Small intestine (tissue), 7 donors: ENCODE measurements around the gene ARHGEF10L. TPM values are rescaled to one million over a fixed set of nuclear protein-coding genes. Genes with fewer than 3 reads are reported as not detected.

ENCODE experiments used
- DNase-seq, 2 donors: peaks; one replicate each; pipeline versions ENCODE4 v3.0.0 to v3.0.0-alpha.2; 2013
- FAIRE-seq: peaks from 2 replicates; lab custom pipeline; 2012; peaks lifted over from hg19 to GRCh38; lab: Jason Lieb, UNC
- H3K27ac ChIP-seq, 3 donors: one replicate each; pipeline ENCODE4 v1.5.1; 2013; ENCODE audit warnings: low read length in 2 of 3, mild to moderate bottlenecking in 2 of 3, control low read depth in 1 of 3, inconsistent platforms in 1 of 3, low read depth in 1 of 3, moderate library complexity in 1 of 3
- H3K27me3 ChIP-seq, 3 donors: one replicate each; pipeline ENCODE4 v1.6.1; 2013; ENCODE audit warnings: low read length in 3 of 3, inconsistent platforms in 1 of 3; ENCODE audit not compliant: control insufficient read depth in 3 of 3, insufficient read depth in 3 of 3
- H3K36me3 ChIP-seq, 3 donors: one replicate each; pipeline ENCODE4 v1.6.1; 2013; ENCODE audit warnings: low read length in 3 of 3, inconsistent platforms in 1 of 3, low read depth in 1 of 3, mild to moderate bottlenecking in 1 of 3, moderate library complexity in 1 of 3; ENCODE audit not compliant: control insufficient read depth in 3 of 3, insufficient read depth in 2 of 3
- H3K4me1 ChIP-seq, 3 donors: one replicate each; pipeline ENCODE4 v1.6.1; 2013; ENCODE audit warnings: low read length in 2 of 3, inconsistent platforms in 1 of 3, low read depth in 1 of 3, mild to moderate bottlenecking in 1 of 3, moderate library complexity in 1 of 3; ENCODE audit not compliant: control insufficient read depth in 3 of 3, insufficient read depth in 2 of 3
- H3K4me3 ChIP-seq, 3 donors: one replicate each; pipeline ENCODE4 v1.5.1; 2013; ENCODE audit warnings: low read length in 3 of 3, control low read depth in 1 of 3, inconsistent platforms in 1 of 3, low read depth in 1 of 3, mild to moderate bottlenecking in 1 of 3, moderate library complexity in 1 of 3
- H3K9me3 ChIP-seq, 2 donors: one replicate each; pipeline ENCODE4 v1.6.1; 2013; ENCODE audit warnings: low read depth in 1 of 2, low read length in 1 of 2; ENCODE audit not compliant: control insufficient read depth in 2 of 2, insufficient read depth in 1 of 2
- WGBS, 3 donors: extraction: QIAGEN DNeasy Blood & Tissue Kit; methylation state at CpG; one replicate each; pipeline ENCODE4 v1.1.7; 2013; 5-methylcytosine and 5-hydroxymethylcytosine counted together
- polyA plus RNA-seq, 4 donors: library from polyadenylated mRNA; stranded (reverse) in 3 of 4; unstranded in 1 of 4; fragments of 200-250 nt in 3 of 4; fragments of 120-200 nt in 1 of 4; gene quantifications; one replicate each; pipeline versions ENCODE4 v1.2.1 to v1.2.3, GENCODE V29; 2013
- donor health status: healthy with polysubstance abuse.
- donor health status: control.
- donor health status: control.
- donor health status: Bipolar disorder and iron deficiency.
- donor health status: healthy.

Gene ARHGEF10L
- polyA plus RNA-seq, 4 donors: 5.6 to 120 (median 35.0) TPM

- DNase-seq (peak in 1 of 2 donors; percentile 65), FAIRE-seq (no peak)
- no peaks in the 10 kb centered on the region for H3K9me3 ChIP-seq
- H3K27me3 ChIP-seq: no peaks in the 10 kb centered on the region
- H3K4me1 ChIP-seq: peaks cover 0 to 37% (median 5%) of the 10 kb centered on the region in 3 donors
- H3K27ac ChIP-seq: peak overlapping the region in 1 of 3 donors; percentile 10
- 57 to 84% (median 68%) methylated on average over 3 of the region's 3 CpGs for WGBS, 3 donors
- H3K4me3 ChIP-seq: no peak overlapping the region
- H3K36me3 ChIP-seq: no peaks in the 10 kb centered on the region
Observed at GRCh38 chr1:17566417-17566816, 26.9 kb downstream of the ARHGEF10L start.

- no peak for DNase-seq
- Histone ChIP-seq H3K27ac (peak overlapping the region in 1 of 3 donors; percentile 53), H3K36me3 (no peaks in the 10 kb centered on the region), H3K4me1 (peaks cover 0 to 39% (median 5%) of the 10 kb centered on the region in 3 donors), H3K4me3 (no peak overlapping the region), H3K9me3 (no peaks in the 10 kb centered on the region), H3K27me3 (no peaks in the 10 kb centered on the region)
- no peak for FAIRE-seq
- 81 to 88% (median 84%) methylated on average over 9 of the region's 9 CpGs for WGBS, 3 donors
Observed at GRCh38 chr1:17566892-17567291, 27.4 kb downstream of the ARHGEF10L start.

GRCh38 chr1:17567582-17567981, 28.1 kb downstream of the ARHGEF10L start:
- DNase-seq (no peak), FAIRE-seq (no peak)
- no peak overlapping the region for H3K4me3 ChIP-seq
- no peaks in the 10 kb centered on the region for H3K27me3 ChIP-seq
- H3K27ac ChIP-seq: peak overlapping the region in 1 of 3 donors; percentile 89
- WGBS, 3 donors: 66 to 93% (median 78%) methylated on average over 6 of the region's 6 CpGs
- peaks cover 0 to 45% (median 5%) of the 10 kb centered on the region in 3 donors for H3K4me1 ChIP-seq
- no peaks in the 10 kb centered on the region for H3K36me3 ChIP-seq
- no peaks in the 10 kb centered on the region for H3K9me3 ChIP-seq

DNA sequence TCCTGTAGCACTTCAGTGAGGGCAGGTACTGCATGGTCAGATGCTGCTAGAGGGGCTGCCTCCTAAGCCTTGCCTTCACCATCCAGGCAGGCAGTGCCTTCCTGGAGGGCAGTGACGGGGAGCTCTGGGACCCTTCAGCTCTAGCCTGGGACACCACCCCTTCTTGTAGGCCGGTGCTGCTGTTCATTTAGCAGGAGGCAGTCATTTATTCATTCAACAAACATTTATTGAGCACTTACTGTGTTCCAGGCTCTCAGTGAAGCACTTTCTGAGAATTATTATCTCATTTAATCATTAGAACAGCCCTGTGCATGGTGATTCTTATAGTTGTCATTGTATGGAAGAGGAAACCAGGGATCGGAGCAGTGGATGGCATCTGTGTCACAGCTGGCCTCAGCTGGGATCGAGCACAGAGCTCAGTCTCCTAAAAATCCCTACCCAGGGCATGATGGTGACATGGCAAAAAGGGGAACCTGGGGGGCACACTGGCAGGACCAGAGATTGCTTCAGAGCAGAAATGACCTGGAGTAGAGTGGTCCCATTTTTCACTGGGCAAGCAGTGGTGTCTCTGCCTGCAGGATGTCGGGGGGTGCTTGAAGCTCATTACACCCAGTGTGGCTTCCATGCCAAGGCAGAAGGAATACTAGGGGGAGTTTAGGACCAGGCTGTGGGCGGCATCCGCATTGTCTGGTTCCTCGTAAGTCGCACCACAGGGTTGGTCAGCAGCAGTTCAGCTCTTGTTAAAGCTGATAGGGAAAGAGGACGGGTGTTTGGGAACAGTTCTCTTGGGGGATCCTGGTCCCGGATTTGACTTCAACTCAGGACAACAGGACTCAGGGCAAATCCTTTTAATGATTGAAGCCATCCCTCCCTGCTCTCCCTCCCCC, 28.8 kb downstream of the ARHGEF10L start:
- Histone ChIP-seq H3K4me3 (no peak overlapping the region), H3K36me3 (no peaks in the 10 kb centered on the region), H3K27me3 (no peaks in the 10 kb centered on the region), H3K9me3 (no peaks in the 10 kb centered on the region), H3K27ac (peak overlapping the region in 1 of 3 donors; percentile 89), H3K4me1 (peaks cover 0 to 51% (median 5%) of the 10 kb centered on the region in 3 donors)
- 79 to 93% (median 92%) methylated on average over 11 of the region's 11 CpGs for WGBS, 3 donors
- DNase-seq (no peak), FAIRE-seq (no peak)

GRCh38 chr1:17569200-17570139, 30.0 kb downstream of the ARHGEF10L start:
- H3K4me3 ChIP-seq: no peak overlapping the region
- FAIRE-seq (no peak), DNase-seq (no peak)
- no peaks in the 10 kb centered on the region for H3K27me3 ChIP-seq
- 28 to 39% (median 34%) methylated on average over 14 to 16 of the region's 16 CpGs for WGBS, 3 donors
- peak overlapping the region in 2 of 3 donors; percentile 73 to 89 for H3K27ac ChIP-seq
- no peaks in the 10 kb centered on the region for H3K9me3 ChIP-seq
- H3K4me1 ChIP-seq: peaks cover 0 to 55% (median 5%) of the 10 kb centered on the region in 3 donors
- no peaks in the 10 kb centered on the region for H3K36me3 ChIP-seq

GRCh38 chr1:17570228-17570627, 30.7 kb downstream of the ARHGEF10L start:
- DNase-seq (no peak), FAIRE-seq (no peak)
- Histone ChIP-seq H3K36me3 (no peaks in the 10 kb centered on the region), H3K9me3 (no peaks in the 10 kb centered on the region), H3K4me3 (no peak overlapping the region), H3K4me1 (peaks cover 0 to 55% (median 4%) of the 10 kb centered on the region in 3 donors), H3K27me3 (no peaks in the 10 kb centered on the region), H3K27ac (peak overlapping the region in 1 of 3 donors; percentile 27)
- WGBS, 3 donors: 80 to 85% (median 82%) methylated on average over 3 of the region's 3 CpGs

DNA sequence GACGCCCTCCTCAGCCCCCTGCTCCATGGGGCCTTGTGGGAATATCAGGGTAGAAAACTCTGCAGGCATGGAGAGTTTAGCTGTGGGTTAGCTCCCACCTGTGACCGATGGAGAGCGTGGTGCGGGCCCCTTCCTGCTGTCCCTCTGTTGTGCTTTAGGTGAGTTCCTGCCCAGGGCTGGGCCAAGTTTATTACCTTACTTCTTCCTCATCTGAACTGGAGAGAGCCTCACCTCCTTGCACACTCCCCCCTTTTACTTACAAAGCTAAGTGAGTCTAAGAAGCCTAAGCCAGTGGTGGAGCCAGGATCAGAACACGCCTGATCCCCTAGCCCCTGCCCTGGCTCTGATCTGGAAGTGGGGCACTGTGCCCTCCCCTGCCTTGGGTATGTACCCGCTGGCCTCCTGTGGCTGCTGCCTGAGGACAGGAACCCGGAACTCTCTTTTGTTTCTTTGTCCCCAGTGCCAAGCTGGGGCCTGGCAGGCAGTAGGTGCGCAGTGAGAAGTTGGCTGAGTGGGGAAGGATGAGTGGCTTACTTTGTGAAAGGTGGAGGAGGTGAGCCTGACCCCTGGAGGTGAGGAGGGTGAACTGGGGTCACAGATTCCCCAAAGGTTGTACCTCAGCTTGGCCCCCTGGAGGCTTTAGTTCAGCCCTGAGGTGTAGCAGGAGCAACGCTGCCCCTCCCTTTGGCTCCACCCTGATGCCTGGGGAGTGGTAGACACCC, 32.9 kb downstream of the ARHGEF10L start:
- H3K4me3 ChIP-seq: no peak overlapping the region
- no peaks in the 10 kb centered on the region for H3K27me3 ChIP-seq
- H3K9me3 ChIP-seq: no peaks in the 10 kb centered on the region
- peaks cover 0 to 58% (median 6%) of the 10 kb centered on the region in 3 donors for H3K4me1 ChIP-seq
- DNase-seq: peak in 1 of 2 donors; percentile 43
- no peak for FAIRE-seq
- H3K36me3 ChIP-seq: no peaks in the 10 kb centered on the region
- WGBS, 3 donors: 62 to 78% (median 71%) methylated on average over 9 of the region's 9 CpGs
- peak overlapping the region in 2 of 3 donors; percentile 10 to 67 for H3K27ac ChIP-seq
